Mesothelial cell of epicardium (in vitro differentiated cells): ENCODE results near the gene FTO. TPM values are rescaled to one million over a fixed set of nuclear protein-coding genes. Genes with fewer than 3 reads are reported as not detected.
"Not testable (repeated sequence)": the region's sequence is repeated elsewhere in the genome, so short reads cannot be mapped to it uniquely, and the experiment has no call there.

Experiments used
- DNase-seq, 2 experiments: peaks; one replicate each; pipeline ENCODE4 v3.0.0; 2021; ENCODE audit warnings: low spot score in 2 of 2; ENCODE audit not compliant: unreplicated experiment in 2 of 2
- H3K27ac Mint-ChIP-seq: 2 replicates; pipeline ENCODE4 v1.8.0; 2021; ENCODE audit warnings: mixed read lengths
- H3K27me3 Mint-ChIP-seq: 2 replicates; pipeline ENCODE4 v1.8.0; 2021; ENCODE audit warnings: low read depth, mixed read lengths
- H3K36me3 Mint-ChIP-seq: 2 replicates; pipeline ENCODE4 v1.8.0; 2021; ENCODE audit warnings: mixed read lengths
- H3K4me1 Mint-ChIP-seq: 2 replicates; pipeline ENCODE4 v1.8.0; 2021; ENCODE audit warnings: mixed read lengths
- H3K4me3 Mint-ChIP-seq: 2 replicates; pipeline ENCODE4 v1.8.0; 2021; ENCODE audit warnings: mild to moderate bottlenecking, moderate library complexity, mixed read lengths
- H3K9me3 Mint-ChIP-seq: 2 replicates; pipeline ENCODE4 v1.8.0; 2021; ENCODE audit warnings: mixed read lengths
- CTCF ChIP-seq: fragments of 200-600 bp; sonication (generic); IDR thresholded peaks from one replicate; pipeline ENCODE4 v1.5.0; 2021; ENCODE audit warnings: antibody characterized with exemption; ENCODE audit not compliant: unreplicated experiment
- total RNA-seq: library from RNA; stranded (reverse); gene quantifications from 3 replicates; pipeline ENCODE4 v1.2.1, GENCODE V29; 2021

FTO gene
- total RNA-seq, 1 donor from 2014 or later = 103 TPM

- peaks cover 24% of the 10 kb centered on the region for H3K4me1 Mint-ChIP-seq
- H3K9me3 Mint-ChIP-seq = no peaks in the 10 kb centered on the region
- no peaks in the 10 kb centered on the region for H3K27me3 Mint-ChIP-seq
- H3K4me3 Mint-ChIP-seq = no peak overlapping the region
- DNase-seq = no peak
- no peak for TF ChIP-seq CTCF
- no peak overlapping the region for H3K27ac Mint-ChIP-seq
- peaks cover 22% of the 10 kb centered on the region for H3K36me3 Mint-ChIP-seq
Measured at GRCh38 chr16:53681354-53681753, 22.6 kb upstream of the FTO start.

- Mint-ChIP-seq H3K4me1 (peaks cover 24% of the 10 kb centered on the region), H3K36me3 (peaks cover 22% of the 10 kb centered on the region)
- not testable (repeated sequence) for H3K27me3 Mint-ChIP-seq, DNase-seq, H3K9me3 Mint-ChIP-seq, H3K4me3 Mint-ChIP-seq, H3K27ac Mint-ChIP-seq
Measured at GRCh38 chr16:53685334-53685733, 18.6 kb upstream of the FTO start.

DNA sequence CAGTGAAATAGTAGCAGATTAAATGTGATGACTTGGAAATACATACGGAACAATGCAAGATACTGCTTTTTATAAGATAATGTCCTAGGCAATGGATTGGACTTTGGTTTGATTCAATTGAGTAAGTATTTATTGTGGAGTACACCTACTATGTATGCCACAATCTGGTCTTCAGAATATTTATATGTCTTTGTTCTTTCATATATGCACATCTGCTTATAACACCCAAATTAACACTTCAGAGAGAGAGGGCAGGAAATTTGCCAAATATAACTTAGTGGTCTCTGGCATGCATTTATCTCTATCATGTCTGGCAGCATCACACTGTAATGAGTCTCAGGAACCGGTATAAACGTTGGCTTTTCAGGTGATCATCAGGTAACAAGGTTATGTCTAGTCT is 17.2 kb upstream of the FTO start:
- Mint-ChIP-seq H3K27ac (peak overlapping the region; percentile 83), H3K4me3 (no peak overlapping the region), H3K27me3 (no peaks in the 10 kb centered on the region), H3K9me3 (no peaks in the 10 kb centered on the region), H3K4me1 (peaks cover 27% of the 10 kb centered on the region), H3K36me3 (peaks cover 28% of the 10 kb centered on the region)
- no peak for TF ChIP-seq CTCF
- DNase-seq = no peak

DNA sequence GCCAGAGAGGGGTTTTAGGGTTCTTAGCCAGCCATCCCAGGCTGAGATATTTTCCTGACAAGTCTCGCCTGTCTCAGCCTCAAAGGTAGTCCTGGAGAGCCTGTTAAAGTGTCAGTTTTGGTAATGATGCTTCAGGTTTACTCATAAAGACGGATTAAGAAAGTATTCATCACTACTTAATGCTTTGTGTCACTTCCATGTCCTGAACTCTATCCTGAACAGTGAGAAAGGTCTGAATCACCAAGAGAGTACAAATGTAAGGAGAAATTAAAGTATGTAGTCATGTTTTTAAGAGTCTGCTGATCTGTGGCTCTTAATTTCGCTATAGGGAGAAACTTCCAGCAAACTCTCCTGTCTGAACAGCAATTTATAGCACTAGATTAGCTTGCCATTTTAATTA is 14.3 kb upstream of the FTO start:
- Mint-ChIP-seq H3K9me3 (no peaks in the 10 kb centered on the region), H3K36me3 (peaks cover 21% of the 10 kb centered on the region), H3K4me1 (peaks cover 43% of the 10 kb centered on the region), H3K4me3 (no peak overlapping the region), H3K27ac (no peak overlapping the region), H3K27me3 (no peaks in the 10 kb centered on the region)
- DNase-seq = no peak
- TF ChIP-seq CTCF = no peak

- no peak overlapping the region for H3K4me3 Mint-ChIP-seq
- peaks cover 19% of the 10 kb centered on the region for H3K36me3 Mint-ChIP-seq
- peaks cover 43% of the 10 kb centered on the region for H3K4me1 Mint-ChIP-seq
Measured at GRCh38 chr16:53690771-53691170, 13.2 kb upstream of the FTO start.

GRCh38 chr16:53692146-53692545 is 11.8 kb upstream of the FTO start:
- H3K27me3 Mint-ChIP-seq = no peaks in the 10 kb centered on the region
- peak; percentile 28 for TF ChIP-seq CTCF
- H3K27ac Mint-ChIP-seq = peak overlapping the region; percentile 60
- H3K4me3 Mint-ChIP-seq = no peak overlapping the region
- H3K36me3 Mint-ChIP-seq = peaks cover 26% of the 10 kb centered on the region
- no peak for DNase-seq
- no peaks in the 10 kb centered on the region for H3K9me3 Mint-ChIP-seq
- H3K4me1 Mint-ChIP-seq = peaks cover 31% of the 10 kb centered on the region

More at GRCh38 chr16:53690771-53691170, 13.2 kb upstream of the FTO start:
- TF ChIP-seq CTCF = no peak
- H3K9me3 Mint-ChIP-seq = no peaks in the 10 kb centered on the region
- no peak for DNase-seq
- no peak overlapping the region for H3K27ac Mint-ChIP-seq
- no peaks in the 10 kb centered on the region for H3K27me3 Mint-ChIP-seq
